ENCODE results near the gene DIAPH3.

The DIAPH3 gene

GRCh38 chr13:59846845-59847620, 316.7 kb downstream of the DIAPH3 start:
- DNase-seq, result no peak

GRCh38 chr13:59843040-59843439, 320.7 kb downstream of the DIAPH3 start:
- DNase-seq, result no peak

GRCh38 chr13:59842507-59842906, 321.2 kb downstream of the DIAPH3 start:
- DNase-seq, result no peak

- no peak for DNase-seq
Measured at GRCh38 chr13:59839186-59839585, 324.5 kb downstream of the DIAPH3 start.

GRCh38 chr13:59837101-59837500, 326.6 kb downstream of the DIAPH3 start:
- DNase-seq, result no peak

GRCh38 chr13:59835569-59835968, 328.2 kb downstream of the DIAPH3 start:
- DNase-seq, result no peak

- DNase-seq, result no peak
Measured at GRCh38 chr13:59834801-59835200, 328.9 kb downstream of the DIAPH3 start.

GRCh38 chr13:59829690-59830089, 334.0 kb downstream of the DIAPH3 start:
- no peak for DNase-seq

- no peak for DNase-seq
Measured at GRCh38 chr13:59823486-59823885, 340.2 kb downstream of the DIAPH3 start.

- no peak for DNase-seq
Measured at GRCh38 chr13:59809564-59809963, 354.2 kb downstream of the DIAPH3 start.

- no peak for DNase-seq
Measured at GRCh38 chr13:59806801-59807200, 356.9 kb downstream of the DIAPH3 start.

- DNase-seq, result no peak
Measured at GRCh38 chr13:59801107-59801880, 362.4 kb downstream of the DIAPH3 start.

- DNase-seq, result no peak
Measured at GRCh38 chr13:59793107-59793506, 370.6 kb downstream of the DIAPH3 start.

GRCh38 chr13:59790626-59791025, 373.1 kb downstream of the DIAPH3 start:
- no peak for DNase-seq

GRCh38 chr13:59789558-59789957, 374.2 kb downstream of the DIAPH3 start:
- DNase-seq, result no peak

GRCh38 chr13:59787679-59788078, 376.0 kb downstream of the DIAPH3 start:
- no peak for DNase-seq

GRCh38 chr13:59782696-59783095, 381.0 kb downstream of the DIAPH3 start:
- no peak for DNase-seq

GRCh38 chr13:59780058-59780457, 383.7 kb downstream of the DIAPH3 start:
- DNase-seq, result no peak

- no peak for DNase-seq
Measured at GRCh38 chr13:59776924-59777690, 386.6 kb downstream of the DIAPH3 start.

- no peak for DNase-seq
Measured at GRCh38 chr13:59774491-59774971, 389.2 kb downstream of the DIAPH3 start.

- DNase-seq, result no peak
Measured at GRCh38 chr13:59771272-59771671, 392.5 kb downstream of the DIAPH3 start.

GRCh38 chr13:59770451-59770850, 393.3 kb downstream of the DIAPH3 start:
- DNase-seq, result no peak

GRCh38 chr13:59766236-59766635, 397.5 kb downstream of the DIAPH3 start:
- no peak for DNase-seq
